DMS153 treated with DMSO at 0.1 percent for 48 hours (cell line): Measurements from ENCODE around the gene GNG3.

Experiments
- DNase-seq: peaks from one replicate; lab custom pipeline; 2025; ENCODE audit not compliant: unreplicated experiment; lab: John Stamatoyannopoulos, UW

The GNG3 gene

GRCh38 chr11:62755086-62755615 lies 47.7 kb downstream of the GNG3 start:
- DNase-seq = no peak

- no peak for DNase-seq
Measured at GRCh38 chr11:62757846-62758788, 50.6 kb downstream of the GNG3 start.
